Medulla oblongata (tissue), 1 donor: ENCODE data around the gene PON1.

Source experiments
- DNase-seq: peaks from one replicate; pipeline ENCODE4 v3.0.0-alpha.2; 2015; ENCODE audit errors: extremely low spot score

The PON1 gene

GRCh38 chr7:95324431-95324830 lies at the start of gene PON1:
Gene PON1 (minus strand): TSS chr7:95324532. CDS start chr7:95324475, 57 bp downstream.
- no peak for DNase-seq

GRCh38 chr7:95373323-95373722 lies 49.0 kb upstream of the PON1 start:
- DNase-seq, result no peak

DNA sequence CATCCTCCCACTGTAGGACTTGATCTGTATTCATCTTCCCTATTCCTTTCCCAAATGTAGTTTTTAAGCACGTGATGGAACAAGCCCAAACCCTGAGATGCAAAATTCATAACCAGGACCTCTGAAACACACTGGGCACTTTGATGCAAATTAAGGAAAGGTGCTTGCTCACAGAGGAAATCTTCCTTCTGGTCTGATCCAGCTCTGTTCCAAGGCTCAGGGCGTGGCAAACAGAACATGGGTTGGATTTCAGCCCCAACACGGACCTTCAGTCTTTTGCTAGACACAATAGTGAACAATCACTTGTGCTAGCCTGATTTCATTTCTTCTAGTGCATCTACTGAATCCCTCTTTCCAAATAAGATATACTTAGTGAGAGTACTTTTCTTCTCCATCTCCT lies 43.9 kb upstream of the PON1 start:
- DNase-seq, result no peak

DNA sequence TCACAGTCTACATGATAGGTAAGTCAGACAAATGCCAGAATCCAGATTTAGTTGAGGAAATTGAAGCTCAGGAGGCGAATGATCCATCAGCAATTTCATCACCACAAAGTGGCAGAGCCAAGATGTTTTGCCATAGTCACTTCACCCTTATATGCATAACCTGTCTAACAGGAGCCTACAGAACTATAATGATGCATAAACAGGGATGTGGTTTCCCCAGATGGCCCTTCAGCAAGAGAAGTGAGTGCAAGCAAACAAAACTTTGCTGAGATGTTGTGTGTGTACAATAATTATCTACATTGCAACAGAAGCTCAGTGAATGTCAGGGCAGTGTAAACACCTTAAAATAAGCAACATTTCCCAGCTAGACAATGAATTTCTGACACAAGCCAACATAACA lies 43.3 kb upstream of the PON1 start:
- DNase-seq, result no peak

- no peak for DNase-seq
Measured at GRCh38 chr7:95365151-95365550, 40.8 kb upstream of the PON1 start.

GRCh38 chr7:95357623-95358022 lies 33.3 kb upstream of the PON1 start:
- peak; percentile 16 for DNase-seq

DNA sequence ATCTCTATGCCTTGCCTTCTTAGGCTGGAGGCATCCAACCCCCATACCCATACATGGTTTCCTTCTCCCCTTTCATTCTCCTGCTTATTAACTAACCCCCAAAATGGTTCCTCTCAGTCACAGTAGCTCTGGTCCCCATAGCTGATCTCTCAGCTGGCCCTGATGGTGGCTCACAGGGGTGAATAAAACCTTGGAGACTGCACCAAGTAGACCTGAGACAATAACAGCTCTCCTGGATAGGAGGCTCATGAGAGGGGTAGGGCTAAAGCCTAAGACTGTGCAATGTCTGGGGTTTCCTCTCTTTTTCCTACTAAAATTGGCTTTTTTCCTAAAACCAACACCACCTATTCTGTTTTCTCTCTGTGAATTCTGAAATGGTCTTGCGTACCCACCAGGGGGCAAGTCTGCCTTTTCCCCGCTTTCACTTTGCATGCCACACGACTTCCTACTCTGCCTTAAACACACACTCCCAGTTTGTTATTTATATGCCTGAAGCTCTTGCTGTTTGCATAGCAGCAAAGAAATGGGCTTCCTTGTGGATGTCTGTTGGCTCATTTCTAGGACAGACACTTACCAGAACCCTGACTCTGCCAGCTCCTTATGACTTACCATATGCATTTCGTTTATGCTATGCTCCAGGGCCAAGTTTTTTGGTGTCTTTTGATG lies 18.4 kb upstream of the PON1 start:
- DNase-seq, result no peak

DNA sequence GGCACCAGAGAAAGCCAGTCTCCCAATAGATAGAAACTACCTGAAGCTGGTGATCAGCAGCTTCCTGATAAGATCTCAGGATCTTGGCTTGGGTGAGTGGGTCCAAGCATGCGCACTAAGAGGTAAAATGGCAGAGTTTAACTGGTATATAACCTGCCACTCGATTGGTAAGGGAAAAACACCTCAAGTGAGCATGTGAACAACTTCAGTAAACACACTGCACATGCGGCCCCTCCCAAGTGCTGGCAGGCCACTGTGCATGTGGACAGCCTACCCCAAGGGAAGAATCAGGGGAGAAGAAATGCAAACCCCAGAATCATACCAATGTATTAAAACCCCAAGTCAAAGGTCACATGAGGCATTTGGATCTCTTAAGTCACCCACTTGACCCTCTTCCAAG lies 17.7 kb upstream of the PON1 start:
- DNase-seq, result no peak

GRCh38 chr7:95340491-95340890 lies 16.2 kb upstream of the PON1 start:
- DNase-seq, result no peak

GRCh38 chr7:95338832-95339231 lies 14.5 kb upstream of the PON1 start:
- no peak for DNase-seq

DNA sequence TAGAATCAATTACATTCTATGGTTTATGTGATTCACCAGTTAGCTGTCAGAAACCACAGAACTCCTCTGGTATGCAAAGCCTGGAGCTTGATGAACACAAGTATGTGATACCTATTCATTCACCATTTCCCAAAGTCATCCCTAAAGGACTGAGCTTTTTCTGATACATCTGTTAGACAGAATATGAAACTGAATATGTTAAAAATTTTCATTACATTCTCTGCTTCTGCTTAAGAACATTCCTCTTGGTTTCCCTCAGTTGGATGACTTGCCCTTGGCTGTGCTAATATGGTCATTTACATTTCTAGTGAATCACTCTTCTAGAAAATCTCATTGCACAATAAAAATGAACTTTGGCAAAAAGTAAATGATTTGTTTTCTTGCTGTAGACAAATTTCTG lies 10.8 kb upstream of the PON1 start:
- no peak for DNase-seq

DNA sequence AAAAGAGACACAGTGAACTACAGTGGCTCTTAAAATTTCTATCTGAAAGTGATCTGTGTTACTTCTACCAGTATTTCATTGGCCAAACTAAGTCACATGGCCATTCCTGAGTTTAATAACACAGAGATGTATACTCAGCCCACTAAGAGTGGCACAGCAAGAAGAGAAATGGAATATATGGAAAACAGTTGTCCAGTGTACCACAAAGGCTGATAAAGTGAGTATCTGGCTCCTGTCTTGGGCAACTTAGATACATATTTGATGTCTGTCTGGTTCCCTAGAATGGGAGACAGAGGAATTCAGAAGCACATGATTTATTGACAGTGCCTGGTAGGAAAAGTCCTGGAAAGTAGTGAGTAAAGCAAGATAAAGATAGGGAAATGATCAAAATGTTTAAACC lies 10.1 kb upstream of the PON1 start:
- no peak for DNase-seq

DNA sequence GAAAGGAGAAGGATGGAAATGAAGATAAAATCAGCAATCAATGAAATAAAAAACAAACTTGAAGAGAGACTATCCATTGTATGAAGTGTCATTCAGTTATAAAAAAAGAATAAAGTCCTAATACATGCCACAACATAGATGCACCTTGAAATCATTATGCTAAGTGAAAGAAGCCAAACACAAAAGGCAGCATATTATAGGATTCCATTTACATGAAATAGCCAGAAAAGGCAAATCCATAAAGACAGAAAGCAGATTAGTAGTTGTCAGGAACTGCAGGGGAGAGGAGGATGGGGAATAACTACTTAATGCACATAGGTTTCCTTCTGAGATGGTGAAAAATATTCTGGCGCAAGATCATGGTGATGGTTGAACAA lies 6.6 kb upstream of the PON1 start:
- DNase-seq, result peak; percentile 2

GRCh38 chr7:95330204-95330960 lies 6.0 kb upstream of the PON1 start:
- peak; percentile 33 for DNase-seq

DNA sequence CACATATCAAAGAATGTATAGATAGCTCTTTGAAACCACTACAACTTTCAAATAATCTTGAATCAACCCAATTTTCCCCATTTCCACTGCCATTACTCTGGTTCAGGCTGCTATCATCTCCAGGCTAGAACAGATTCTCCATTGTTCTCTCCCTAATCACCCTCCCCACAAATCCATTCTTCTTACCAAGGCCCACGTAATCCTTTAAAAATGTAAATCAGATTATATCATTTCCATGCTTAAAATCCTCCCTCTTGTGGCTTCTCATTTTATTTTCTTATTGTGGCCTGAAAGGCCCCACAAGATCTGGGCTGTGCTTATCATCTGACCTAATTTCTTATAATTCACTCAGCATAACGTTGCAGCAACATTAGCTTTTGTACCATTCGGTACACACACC lies 3.0 kb upstream of the PON1 start:
- DNase-seq, result no peak

DNA sequence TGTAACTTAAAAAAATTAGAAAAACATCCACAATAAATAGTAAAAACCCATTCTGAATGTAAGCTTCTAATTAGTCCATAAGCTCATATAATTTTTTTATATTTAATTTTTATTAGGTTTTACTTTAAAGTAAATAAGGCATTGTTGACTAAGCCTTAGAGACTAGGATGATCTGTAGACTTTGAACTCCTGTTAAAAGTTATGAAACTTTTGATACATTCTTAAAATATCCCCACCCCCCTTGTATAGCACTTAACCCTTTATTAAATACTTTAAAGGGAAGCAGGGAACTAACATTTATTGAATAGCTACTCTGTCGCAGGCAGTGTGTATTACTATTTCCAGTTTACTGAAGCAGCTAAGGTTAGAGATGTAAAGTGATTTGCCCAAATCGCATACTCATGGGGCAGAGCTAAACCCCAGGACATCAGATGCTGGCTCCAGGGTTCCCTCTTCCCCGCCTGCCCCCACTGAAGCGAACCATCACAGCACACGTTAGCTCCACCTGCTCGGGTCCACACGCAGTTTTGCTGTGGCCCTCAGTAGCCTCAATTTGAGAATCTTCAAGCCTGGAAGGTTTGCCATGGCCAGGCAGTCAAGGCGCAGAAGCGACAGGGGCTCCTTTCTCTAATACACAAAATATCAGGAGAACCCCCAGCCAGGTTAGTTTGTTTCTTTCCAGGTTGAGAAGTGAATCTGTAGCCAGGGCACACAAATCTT lies 762 bp downstream of the PON1 start:
- no peak for DNase-seq

GRCh38 chr7:95322854-95323253 lies 1.5 kb downstream of the PON1 start:
- no peak for DNase-seq

DNA sequence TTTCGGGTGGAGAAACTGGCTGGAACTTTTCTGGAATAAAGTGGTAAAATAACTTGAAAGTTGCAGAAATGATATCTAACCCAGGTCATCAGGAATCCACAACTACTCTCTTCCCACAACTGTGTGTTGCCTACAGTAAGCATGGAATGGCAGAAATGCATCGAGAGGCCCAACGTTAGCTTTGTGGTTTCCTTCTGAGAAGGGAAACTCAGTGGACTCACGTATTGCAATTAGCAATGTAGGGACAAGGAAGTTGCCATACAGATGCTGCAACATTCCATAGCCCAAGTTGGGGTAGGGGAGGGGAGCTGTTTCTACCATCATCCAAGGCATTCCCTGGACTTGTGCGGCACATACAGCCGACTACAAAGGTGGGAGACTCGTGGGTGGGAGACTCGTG lies 1.9 kb downstream of the PON1 start:
- no peak for DNase-seq

GRCh38 chr7:95321720-95322119 lies 2.6 kb downstream of the PON1 start:
- DNase-seq, result no peak

GRCh38 chr7:95320651-95321050 lies 3.7 kb downstream of the PON1 start:
- DNase-seq, result no peak

DNA sequence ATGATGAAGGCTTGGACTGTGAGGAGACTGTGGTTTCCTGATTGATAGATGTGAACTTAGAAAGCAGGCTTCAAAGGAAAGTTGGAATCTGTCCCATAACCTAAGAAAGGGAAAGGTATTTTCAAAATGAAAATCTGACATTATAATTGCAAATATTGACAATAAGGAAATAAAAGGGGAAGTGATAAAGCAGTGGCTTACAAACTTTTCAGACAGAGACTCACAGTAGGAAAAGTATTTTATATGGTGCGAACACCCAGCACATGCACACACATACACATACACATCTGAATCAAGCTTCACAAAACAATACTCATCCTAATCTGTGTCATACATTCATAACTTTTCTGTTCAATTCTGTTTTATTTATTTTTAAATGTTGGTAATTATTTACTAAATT lies 4.8 kb downstream of the PON1 start:
- no peak for DNase-seq

DNA sequence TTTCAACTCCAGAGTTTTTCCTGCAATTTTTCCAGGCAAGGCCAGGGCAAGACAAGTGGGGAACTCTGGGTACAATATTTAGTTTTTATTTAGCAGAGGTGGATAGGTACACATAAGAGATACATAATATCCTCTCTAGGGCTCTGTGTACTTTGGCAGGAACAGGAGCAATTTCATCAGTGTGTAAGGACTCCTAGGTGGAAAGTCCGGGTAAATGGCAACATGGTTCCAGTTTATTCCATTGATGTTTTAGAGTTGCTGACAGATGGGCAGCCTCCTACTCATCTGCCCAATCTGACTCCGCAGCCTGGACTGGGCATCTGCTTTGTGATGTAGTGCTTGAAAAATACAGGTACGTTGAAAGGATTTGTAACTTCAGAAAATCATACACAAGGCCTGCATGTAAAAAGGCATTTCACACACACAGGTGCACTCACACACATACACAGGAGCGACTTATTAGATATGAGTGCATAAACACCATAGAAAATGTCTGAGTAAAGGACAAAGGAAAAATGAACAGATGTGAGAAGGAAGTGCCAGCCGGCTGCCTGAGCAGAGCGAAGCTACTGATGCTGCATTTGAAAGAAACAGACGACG lies 5.7 kb downstream of the PON1 start:
- no peak for DNase-seq

DNA sequence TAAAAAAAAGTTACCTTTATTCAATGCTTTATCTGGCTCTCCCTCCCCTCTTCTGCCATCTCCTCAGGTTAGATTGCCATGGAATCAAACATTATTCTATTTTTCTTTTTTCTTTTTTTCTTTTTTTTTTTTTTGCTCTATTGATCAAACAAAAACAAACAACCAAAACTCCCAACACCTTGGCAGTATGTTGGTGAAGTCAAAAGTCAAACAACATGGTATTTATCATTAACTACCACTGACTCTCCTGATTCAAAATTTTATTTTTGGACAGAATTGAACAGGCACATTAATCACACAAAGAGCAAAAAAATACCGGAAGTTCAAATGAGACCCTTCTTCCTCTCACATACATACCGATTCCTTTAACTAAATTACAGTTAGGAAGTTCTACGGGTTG lies 6.4 kb downstream of the PON1 start:
- DNase-seq, result no peak
